Measurements from ENCODE around the gene ZNF841.

DNA sequence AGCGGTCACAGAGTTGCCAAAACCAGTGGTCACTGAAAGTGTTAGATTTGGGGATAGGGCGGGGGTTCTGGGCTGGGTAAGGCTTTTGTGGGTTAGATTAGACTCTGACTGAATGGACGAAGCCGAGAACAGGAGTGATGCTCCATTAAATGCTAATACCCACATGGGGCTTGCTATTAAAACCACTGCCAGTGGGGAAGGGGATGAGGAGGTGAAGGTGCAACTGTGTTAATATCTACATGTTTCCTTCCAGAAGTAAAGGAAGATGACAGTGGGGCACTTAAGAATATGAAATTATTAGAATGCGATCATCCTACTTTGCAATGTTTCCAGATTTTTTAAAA, 66.8 kb downstream of the ZNF841 start:
- no peak for TF ChIP-seq POLR2AphosphoS5 (IDR thresholded peaks at IDR 0.05; ENCODE audit: insufficient read depth, low read depth, low read length)
- TF ChIP-seq POLR2A (IDR thresholded peaks at IDR 0.05; ENCODE audit: low read depth, low read length) = no peak
- TF ChIP-seq, protein P1, sequence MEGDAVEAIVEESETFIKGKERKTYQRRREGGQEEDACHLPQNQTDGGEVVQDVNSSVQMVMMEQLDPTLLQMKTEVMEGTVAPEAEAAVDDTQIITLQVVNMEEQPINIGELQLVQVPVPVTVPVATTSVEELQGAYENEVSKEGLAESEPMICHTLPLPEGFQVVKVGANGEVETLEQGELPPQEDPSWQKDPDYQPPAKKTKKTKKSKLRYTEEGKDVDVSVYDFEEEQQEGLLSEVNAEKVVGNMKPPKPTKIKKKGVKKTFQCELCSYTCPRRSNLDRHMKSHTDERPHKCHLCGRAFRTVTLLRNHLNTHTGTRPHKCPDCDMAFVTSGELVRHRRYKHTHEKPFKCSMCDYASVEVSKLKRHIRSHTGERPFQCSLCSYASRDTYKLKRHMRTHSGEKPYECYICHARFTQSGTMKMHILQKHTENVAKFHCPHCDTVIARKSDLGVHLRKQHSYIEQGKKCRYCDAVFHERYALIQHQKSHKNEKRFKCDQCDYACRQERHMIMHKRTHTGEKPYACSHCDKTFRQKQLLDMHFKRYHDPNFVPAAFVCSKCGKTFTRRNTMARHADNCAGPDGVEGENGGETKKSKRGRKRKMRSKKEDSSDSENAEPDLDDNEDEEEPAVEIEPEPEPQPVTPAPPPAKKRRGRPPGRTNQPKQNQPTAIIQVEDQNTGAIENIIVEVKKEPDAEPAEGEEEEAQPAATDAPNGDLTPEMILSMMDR (IDR thresholded peaks at IDR 0.05; ENCODE audit: extremely low read depth in 1 of 2, insufficient read depth in 1 of 2, low read depth in 1 of 2, low read length in 2 of 2) = no peak
- TF ChIP-seq, protein P2, sequence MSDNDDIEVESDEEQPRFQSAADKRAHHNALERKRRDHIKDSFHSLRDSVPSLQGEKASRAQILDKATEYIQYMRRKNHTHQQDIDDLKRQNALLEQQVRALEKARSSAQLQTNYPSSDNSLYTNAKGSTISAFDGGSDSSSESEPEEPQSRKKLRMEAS (IDR thresholded peaks at IDR 0.05; ENCODE audit: insufficient read depth, insufficient read length) = no peak
- no peak for TF ChIP-seq MYC (IDR thresholded peaks at IDR 0.05; ENCODE audit: low read depth, low read length)
